Measurements from ENCODE around the gene AGK. TPM values are rescaled to one million over a fixed set of nuclear protein-coding genes. Genes with fewer than 3 reads are reported as not detected.

AGK gene
- total and polyA plus RNA-seq, 2 of the 8 experiments (the other 6 are each of a cell fraction or from before 2014, with no cell fraction given) = 25.8 to 34.0 TPM

GRCh38 chr7:141686074-141686473 is 134.9 kb downstream of the AGK start:
- DNase-seq (ENCODE audit: low read depth in 1 of 2, low spot score in 2 of 2) = no peak
- H2BK20ac ChIP-seq (ENCODE audit: low read length) = no peak overlapping the region

More at GRCh38 chr7:141686074-141686473, 134.9 kb downstream of the AGK start:
- Histone ChIP-seq H2AK5ac (ENCODE audit: low read depth, low read length) (no peak overlapping the region), H3K79me2 (ENCODE audit: control insufficient read depth in 1 of 2, insufficient read depth in 2 of 2, low read length in 2 of 2) (peaks cover 0 to 16% of the 10 kb centered on the region in 2 experiments; a peak in 2 of 4 replicates), H3K79me1 (ENCODE audit: low read depth, low read length) (no peaks in the 10 kb centered on the region; the same call in 1 of the 2 replicates), H4K91ac (replicated peaks; ENCODE audit: insufficient read length, low read length) (no peak overlapping the region), H3K36me3 (ENCODE audit: control insufficient read depth in 2 of 4, insufficient read depth in 4 of 4, low read length in 3 of 4) (peaks cover 2 to 11% (median 8%) of the 10 kb centered on the region in 4 experiments; a peak in 6 of 8 replicates), H2BK5ac (ENCODE audit: low read depth, low read length) (no peak overlapping the region), H3K4me2 (ENCODE audit: insufficient read depth in 1 of 2, low read depth in 2 of 2, low read length in 2 of 2) (no peak overlapping the region), H2AFZ (ENCODE audit: low read length) (no peak overlapping the region), H3K9me3 (ENCODE audit: insufficient read depth in 2 of 2, low read depth in 1 of 2, low read length in 1 of 2) (no peaks in the 10 kb centered on the region), H3K27ac (ENCODE audit: low read depth, low read length) (no peak overlapping the region), H3K4ac (replicated peaks; ENCODE audit: insufficient read length, low read depth, low read length) (no peak overlapping the region), H4K5ac (ENCODE audit: insufficient read length, low read depth, low read length) (no peak overlapping the region), H2BK12ac (ENCODE audit: low read depth, low read length) (no peak overlapping the region), H3K18ac (ENCODE audit: extremely low read depth, low read length) (no peak overlapping the region), H2BK15ac (ENCODE audit: low read length) (no peak overlapping the region), H4K20me1 (replicated peaks in 1 of 2; ENCODE audit: control insufficient read depth in 1 of 2, insufficient read depth in 2 of 2, low read length in 2 of 2) (peaks cover 0 to 2% of the 10 kb centered on the region in 2 experiments), H3K4me3 (ENCODE audit: extremely low read depth in 1 of 4, insufficient read depth in 2 of 4, low read depth in 3 of 4, low read length in 4 of 4) (no peak overlapping the region), H3K56ac (replicated peaks; ENCODE audit: insufficient read length, low read depth, low read length) (no peak overlapping the region), H4K8ac (ENCODE audit: extremely low read depth, insufficient read depth, low read length) (no peak overlapping the region), H3K4me1 (replicated peaks in 1 of 4; ENCODE audit: control insufficient read depth in 3 of 4, insufficient read depth in 4 of 4, low read length in 3 of 4) (peaks cover 0 to 5% (median 2%) of the 10 kb centered on the region in 4 experiments; a peak in 3 of 7 replicates), H3K14ac (ENCODE audit: insufficient read length) (no peak overlapping the region), H3K27me3 (replicated peaks in 1 of 4; ENCODE audit: control insufficient read depth in 3 of 4, extremely low read depth in 1 of 4, insufficient read depth in 3 of 4, low read length in 3 of 4) (no peaks in the 10 kb centered on the region), H3K9ac (replicated peaks in 1 of 4; ENCODE audit: extremely low read depth in 1 of 4, low read depth in 3 of 4, low read length in 3 of 4) (no peak overlapping the region), H2BK120ac (replicated peaks; ENCODE audit: low read depth, low read length) (no peak overlapping the region), H3K23me2 (ENCODE audit: low read depth, low read length) (no peaks in the 10 kb centered on the region), H3K23ac (ENCODE audit: insufficient read length) (no peak overlapping the region)
- CTCF ChIA-PET (ENCODE audit: partially characterized antibody) = interaction anchor here (1.2 to 8.5 kb wide), 2 partner anchors 10 to 11 kb away, joined by 6 to 62 read pairs; no protein-coding TSS in a partner anchor
- no peak for FAIRE-seq
- no peak for TF ChIP-seq CHD2 (IDR thresholded peaks at IDR 0.05; ENCODE audit: low read length)
- no peak for TF ChIP-seq RXRA (IDR thresholded peaks at IDR 0.05; ENCODE audit: insufficient read depth, low read depth, low read length)
- TF ChIP-seq NRF1 (IDR thresholded peaks at IDR 0.05; ENCODE audit: low read depth, low read length) = no peak
- TF ChIP-seq CEBPB (IDR thresholded peaks at IDR 0.05; ENCODE audit: low read depth, low read length) = no peak
- no peak for TF ChIP-seq CTCF (IDR thresholded peaks at IDR 0.05; ENCODE audit: control extremely low read depth in 1 of 3, insufficient read depth in 1 of 3, low read depth in 1 of 3, low read length in 3 of 3)
- no peak for TF ChIP-seq RFX5 (IDR thresholded peaks at IDR 0.05; ENCODE audit: borderline replicate concordance, low read depth, low read length)
- TF ChIP-seq JUN (IDR thresholded peaks at IDR 0.05; ENCODE audit: low read depth, low read length) = no peak
- TF ChIP-seq SIN3A (conservative IDR thresholded peaks at IDR 0.05 in 1 of 2, IDR thresholded peaks at IDR 0.05 in 1 of 2; ENCODE audit: low read depth in 1 of 2, low read length in 2 of 2) = no peak
- POLR2A ChIA-PET (ENCODE audit: partially characterized antibody) = no interaction called here
- 85% methylated on average over 3 of the region's 3 CpGs; no CpG with 5 or more reads in 1 of the 2 experiments for WGBS, 2 experiments (ENCODE audit: extremely low coverage in 1 of 2, insufficient coverage in 1 of 2, insufficient read length in 1 of 2, insufficient replicate concordance in 2 of 2, low coverage in 1 of 2, low lambda C conversion rate in 2 of 2, missing lambda C conversion rate in 1 of 2)
